Transverse colon (tissue), 4 donors: Measurements from ENCODE around the gene CCNJL. TPM values are rescaled to one million over a fixed set of nuclear protein-coding genes. Genes with fewer than 3 reads are reported as not detected.

Experiments
- DNase-seq: peaks from one replicate; pipeline ENCODE4 v3.0.0-alpha.2; 2019
- H3K27ac ChIP-seq, 4 donors: fragments of 200-600 bp; sonication (generic); 2 replicates each; pipeline ENCODE4 v1.5.1; 2016 to 2018; ENCODE audit warnings: inconsistent platforms in 4 of 4
- H3K27me3 ChIP-seq: fragments of 200-600 bp; sonication (generic); 2 replicates; pipeline ENCODE4 v1.5.1; 2017; ENCODE audit warnings: inconsistent platforms
- H3K36me3 ChIP-seq, 4 donors: fragments of 200-600 bp; sonication (generic); 2 replicates each; pipeline ENCODE4 v1.5.1; 2017 to 2019; ENCODE audit warnings: inconsistent platforms in 4 of 4
- H3K4me1 ChIP-seq, 4 donors: fragments of 200-600 bp; sonication (generic); 2 replicates each; pipeline ENCODE4 v1.5.1; 2017 to 2020; ENCODE audit warnings: inconsistent platforms in 4 of 4
- H3K4me3 ChIP-seq, 4 donors: fragments of 200-600 bp; sonication (generic); 1 replicate in 1 of 4; 2 replicates in 3 of 4; pipeline versions ENCODE4 v1.5.1 to v1.6.1; 2017 to 2019; ENCODE audit warnings: inconsistent platforms in 4 of 4
- H3K9me3 ChIP-seq, 2 donors: fragments of 200-600 bp; sonication (generic); 2 replicates each; pipeline ENCODE4 v1.5.1; 2017 to 2019; ENCODE audit warnings: inconsistent platforms in 2 of 2
- EP300 ChIP-seq: sonication (generic); formaldehyde crosslinking; IDR thresholded peaks from one replicate; pipeline ENCODE4 v1.6.1; 2017; ENCODE audit warnings: antibody characterized with exemption, low read depth
- POLR2A ChIP-seq: fragments of 450-650 bp; IDR thresholded peaks from one replicate; pipeline ENCODE4 v1.6.1; 2016; ENCODE audit warnings: antibody characterized with exemption, mild to moderate bottlenecking, moderate library complexity
- POLR2AphosphoS5 ChIP-seq, 3 donors: sonication (generic); formaldehyde crosslinking; IDR thresholded peaks; one replicate each; pipeline ENCODE4 v1.6.1; 2016; ENCODE audit warnings: antibody characterized with exemption in 3 of 3
- WGBS, 2 donors: methylation state at CpG; one replicate each; pipeline ENCODE4 v1.1.5; 2018; ENCODE audit warnings: low coverage in 1 of 2; 5-methylcytosine and 5-hydroxymethylcytosine counted together
- in situ Hi-C, 4 donors: fragments of 200-750 bp; cut with MboI; loops; one replicate each; pipeline versions ENCODE4 v1.15.0 to v1.15.1; 2017; ENCODE audit warnings: low sequenced_read_pairs in 3 of 4, low pct_ligation_motif_present in 1 of 4, low pct_unique_long_range_greater_than_20kb in 1 of 4
- intact Hi-C: fragments of 100-400 bp; cut with DNase I; formaldehyde crosslinking; loops from one replicate; pipeline ENCODE4 v1.15.1; 2023; ENCODE audit warnings: low total_unique reads
- total RNA-seq, 4 donors: library from RNA; depleted of rRNA; stranded (reverse); fragments of >200 nt; gene quantifications; one replicate each; pipeline ENCODE4 v1.1.0, GENCODE V29; 2016
- TF ChIP-seq, protein P1 (sequence below), 5 experiments: fragments of 200-600 bp in 3 of 5; fragments of 450-650 bp in 2 of 5; sonication (generic) in 3 of 5; IDR thresholded peaks; 1 replicate in 2 of 5; 2 replicates in 3 of 5; pipeline ENCODE4 v1.5.1; 2016 to 2017; ENCODE audit warnings: antibody characterized with exemption in 5 of 5, inconsistent platforms in 3 of 5, mild to moderate bottlenecking in 2 of 5, moderate library complexity in 1 of 5

The CCNJL gene
- total RNA-seq, 4 donors from 2014 or later = 23.9 to 37.6 (median 28.3) TPM

DNA sequence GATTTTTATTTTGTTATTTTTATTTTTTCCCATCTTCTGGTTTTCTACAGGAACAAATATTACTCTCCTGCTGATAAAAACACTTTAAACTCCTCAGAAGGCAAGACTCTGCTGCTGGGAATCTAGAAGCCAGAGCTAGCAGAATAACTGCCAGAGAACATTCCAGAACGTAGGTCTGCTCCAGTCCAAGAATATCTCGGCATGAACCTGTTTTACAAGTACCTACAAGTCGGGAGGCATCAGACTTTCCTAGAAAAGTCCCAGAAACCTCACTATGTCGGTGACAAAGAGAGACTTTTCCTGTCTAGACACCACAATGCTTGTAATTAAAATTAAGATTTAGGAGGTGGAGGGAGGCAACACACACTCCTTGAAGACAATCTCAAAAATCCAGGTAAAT, 41.7 kb downstream of the CCNJL start:
- H3K27ac ChIP-seq = peak overlapping the region; percentile 62 to 82 (median 70)

DNA sequence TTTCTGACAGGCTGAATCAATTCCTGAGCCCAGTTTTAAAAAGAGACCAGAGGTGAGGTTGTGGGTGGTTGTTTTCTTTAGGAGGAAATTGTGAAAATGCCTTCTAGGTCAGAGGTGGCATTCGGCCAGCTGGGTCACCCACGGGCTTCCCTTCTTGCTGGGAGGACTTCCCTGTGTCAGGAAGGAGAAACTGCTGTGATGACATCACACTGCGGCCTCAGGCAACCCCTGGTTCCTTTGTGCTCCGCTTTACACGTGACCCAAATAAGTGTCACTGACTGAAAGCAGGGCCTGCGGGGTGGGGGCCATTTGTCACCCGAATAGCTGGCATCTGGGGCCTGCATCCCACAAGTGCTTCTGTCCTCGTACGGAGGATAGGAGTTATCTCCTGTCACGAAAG, 43.3 kb downstream of the CCNJL start:
- in situ Hi-C loops = no loop called here
- H3K4me1 ChIP-seq = peaks cover 17 to 55% (median 40%) of the 10 kb centered on the region in 4 donors
- H3K27me3 ChIP-seq = no peaks in the 10 kb centered on the region
- no peaks in the 10 kb centered on the region for H3K9me3 ChIP-seq
- H3K36me3 ChIP-seq = no peaks in the 10 kb centered on the region
- H3K4me3 ChIP-seq = no peak overlapping the region
- peak; percentile 71 for DNase-seq
- H3K27ac ChIP-seq = peak overlapping the region; percentile 5 to 66 (median 40)
- WGBS, 2 donors = 63% methylated on average over 10 of the region's 10 CpGs; no CpG with 5 or more reads in 1 of the 2 donors
- intact Hi-C loops = no loop called here
- TF ChIP-seq POLR2AphosphoS5 (IDR thresholded peaks at IDR 0.05) (peak in 1 of 3 donors; percentile 52), EP300 (no peak), POLR2A (no peak)
- TF ChIP-seq, protein P1, sequence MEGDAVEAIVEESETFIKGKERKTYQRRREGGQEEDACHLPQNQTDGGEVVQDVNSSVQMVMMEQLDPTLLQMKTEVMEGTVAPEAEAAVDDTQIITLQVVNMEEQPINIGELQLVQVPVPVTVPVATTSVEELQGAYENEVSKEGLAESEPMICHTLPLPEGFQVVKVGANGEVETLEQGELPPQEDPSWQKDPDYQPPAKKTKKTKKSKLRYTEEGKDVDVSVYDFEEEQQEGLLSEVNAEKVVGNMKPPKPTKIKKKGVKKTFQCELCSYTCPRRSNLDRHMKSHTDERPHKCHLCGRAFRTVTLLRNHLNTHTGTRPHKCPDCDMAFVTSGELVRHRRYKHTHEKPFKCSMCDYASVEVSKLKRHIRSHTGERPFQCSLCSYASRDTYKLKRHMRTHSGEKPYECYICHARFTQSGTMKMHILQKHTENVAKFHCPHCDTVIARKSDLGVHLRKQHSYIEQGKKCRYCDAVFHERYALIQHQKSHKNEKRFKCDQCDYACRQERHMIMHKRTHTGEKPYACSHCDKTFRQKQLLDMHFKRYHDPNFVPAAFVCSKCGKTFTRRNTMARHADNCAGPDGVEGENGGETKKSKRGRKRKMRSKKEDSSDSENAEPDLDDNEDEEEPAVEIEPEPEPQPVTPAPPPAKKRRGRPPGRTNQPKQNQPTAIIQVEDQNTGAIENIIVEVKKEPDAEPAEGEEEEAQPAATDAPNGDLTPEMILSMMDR (IDR thresholded peaks at IDR 0.05) = no peak

More for the DNA sequence above, 41.7 kb downstream of the CCNJL start:
- 45% methylated on average over 4 of the region's 4 CpGs; no CpG with 5 or more reads in 1 of the 2 donors for WGBS, 2 donors
- Histone ChIP-seq H3K4me1 (peaks cover 17 to 63% (median 40%) of the 10 kb centered on the region in 4 donors), H3K36me3 (no peaks in the 10 kb centered on the region), H3K4me3 (no peak overlapping the region), H3K9me3 (no peaks in the 10 kb centered on the region), H3K27me3 (no peaks in the 10 kb centered on the region)
- no peak for TF ChIP-seq EP300
- no peak for TF ChIP-seq POLR2A
- intact Hi-C loops (no loop called here), in situ Hi-C loops (no loop called here)
- DNase-seq = no peak

DNA sequence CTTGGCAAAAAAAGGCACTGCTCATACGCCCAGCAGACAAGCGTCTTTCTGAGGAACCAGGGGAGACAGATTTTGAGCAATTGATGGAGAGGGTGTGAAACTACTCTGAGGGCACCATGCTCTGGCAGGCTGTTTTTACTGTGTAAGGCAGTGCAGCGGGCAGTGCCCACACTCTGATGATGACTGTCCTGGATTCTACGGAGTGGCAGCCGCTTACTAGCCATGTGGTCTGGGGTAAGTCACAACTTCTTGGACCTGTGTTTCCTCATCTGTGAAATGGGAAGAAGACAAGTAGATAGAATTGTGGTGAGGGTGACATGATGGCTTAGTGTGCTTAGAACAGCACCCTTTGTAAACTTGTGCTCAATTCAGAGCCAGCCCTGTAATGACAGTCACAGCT, 44.2 kb downstream of the CCNJL start:
- DNase-seq = no peak
- H3K4me3 ChIP-seq = no peak overlapping the region
- peak overlapping the region in 2 of 4 donors; percentile 55 to 66 for H3K27ac ChIP-seq
- TF ChIP-seq POLR2A = no peak
- TF ChIP-seq, protein P1 (IDR thresholded peaks at IDR 0.05) = no peak
- no peak for TF ChIP-seq EP300
- TF ChIP-seq POLR2AphosphoS5 (IDR thresholded peaks at IDR 0.05) = no peak
- peaks cover 14 to 52% (median 41%) of the 10 kb centered on the region in 4 donors for H3K4me1 ChIP-seq
- no peaks in the 10 kb centered on the region for H3K9me3 ChIP-seq
- WGBS, 2 donors = 85% methylated on average over 5 of the region's 5 CpGs; no CpG with 5 or more reads in 1 of the 2 donors
- intact Hi-C loops = no loop called here
- H3K27me3 ChIP-seq = no peaks in the 10 kb centered on the region
- no peaks in the 10 kb centered on the region for H3K36me3 ChIP-seq
- in situ Hi-C loops = no loop called here

DNA sequence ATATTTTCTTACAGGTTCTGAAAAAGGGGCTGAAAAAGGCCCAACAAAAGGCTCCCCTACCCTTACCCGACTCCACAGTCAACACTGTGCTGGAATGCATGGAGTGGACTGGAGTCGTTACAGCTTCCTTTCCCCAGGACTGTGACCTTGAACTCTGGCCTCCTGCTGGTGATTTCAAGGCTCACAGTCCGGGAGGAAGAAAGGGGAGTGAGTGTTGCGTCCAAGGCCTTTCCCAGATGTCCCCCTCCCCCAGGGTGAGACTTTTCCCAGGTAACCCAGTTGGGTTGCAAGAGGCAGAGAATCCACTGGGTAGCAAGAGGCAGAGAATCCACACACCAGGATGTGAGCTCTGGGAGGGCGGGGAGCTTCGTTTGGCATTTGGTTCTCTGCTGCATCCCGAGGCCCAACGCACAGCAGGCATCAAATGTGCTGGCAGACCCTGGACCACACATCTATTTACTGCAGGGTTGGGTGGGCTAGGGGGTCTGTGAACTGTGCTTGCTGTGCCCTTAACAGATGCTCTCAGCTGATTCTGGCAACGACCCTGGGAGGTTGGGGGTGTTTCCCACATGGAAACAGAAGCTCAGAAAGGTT, 45.5 kb downstream of the CCNJL start:
- intact Hi-C loops = no loop called here
- 66 to 67% methylated on average over 1 to 9 of the region's 9 CpGs for WGBS, 2 donors
- Histone ChIP-seq H3K4me1 (peaks cover 20 to 51% (median 41%) of the 10 kb centered on the region in 4 donors), H3K9me3 (no peaks in the 10 kb centered on the region), H3K36me3 (no peaks in the 10 kb centered on the region), H3K4me3 (no peak overlapping the region), H3K27ac (peak overlapping the region in 1 of 4 donors; percentile 32), H3K27me3 (no peaks in the 10 kb centered on the region)
- in situ Hi-C loops = no loop called here
- TF ChIP-seq POLR2AphosphoS5 (IDR thresholded peaks at IDR 0.05) = no peak
- TF ChIP-seq, protein P1 (IDR thresholded peaks at IDR 0.05) = no peak
- TF ChIP-seq EP300 = no peak
- TF ChIP-seq POLR2A = no peak
- DNase-seq = no peak
